Myocyte (in vitro differentiated cells): ENCODE data around the gene RBM23. TPM values are rescaled to one million over a fixed set of nuclear protein-coding genes. Genes with fewer than 3 reads are reported as not detected.
"Not testable (repeated sequence)": the region's sequence is repeated elsewhere in the genome, so short reads cannot be mapped to it uniquely, and the experiment has no call there.

Experiments used
- DNase-seq: peaks from one replicate; pipeline ENCODE4 v3.0.0-alpha.2; 2012; ENCODE audit warnings: low read depth
- total RNA-seq: library from RNA; depleted of rRNA; stranded (reverse); fragments of >200 nt; gene quantifications from 2 replicates; pipeline ENCODE4 v1.2.3, GENCODE V29; 2014

Gene RBM23
- total RNA-seq, 1 donor from 2014 or later = 74.9 TPM

GRCh38 chr14:22870811-22871223, 48.1 kb downstream of the RBM23 start:
- DNase-seq = no peak

DNA sequence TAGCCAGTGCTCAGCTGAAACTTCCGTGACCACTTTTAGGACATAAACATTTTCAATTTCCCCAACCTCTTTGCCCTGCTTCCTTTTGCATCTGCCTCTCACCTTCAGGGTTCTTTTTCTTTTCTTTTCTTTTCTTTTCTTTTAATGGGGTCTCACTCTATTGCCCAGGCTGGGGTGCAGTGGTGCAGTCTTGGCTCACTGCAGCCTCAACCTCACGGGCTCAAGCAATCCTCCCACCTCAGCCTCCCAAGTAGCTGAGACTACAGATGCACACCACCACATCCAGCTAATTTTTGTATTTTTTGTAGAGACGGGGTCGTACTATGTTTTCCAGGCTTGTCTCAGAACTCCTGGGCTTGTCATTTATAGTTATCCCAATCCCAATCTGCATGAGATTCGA, 52.1 kb downstream of the RBM23 start:
- DNase-seq = no peak

DNA sequence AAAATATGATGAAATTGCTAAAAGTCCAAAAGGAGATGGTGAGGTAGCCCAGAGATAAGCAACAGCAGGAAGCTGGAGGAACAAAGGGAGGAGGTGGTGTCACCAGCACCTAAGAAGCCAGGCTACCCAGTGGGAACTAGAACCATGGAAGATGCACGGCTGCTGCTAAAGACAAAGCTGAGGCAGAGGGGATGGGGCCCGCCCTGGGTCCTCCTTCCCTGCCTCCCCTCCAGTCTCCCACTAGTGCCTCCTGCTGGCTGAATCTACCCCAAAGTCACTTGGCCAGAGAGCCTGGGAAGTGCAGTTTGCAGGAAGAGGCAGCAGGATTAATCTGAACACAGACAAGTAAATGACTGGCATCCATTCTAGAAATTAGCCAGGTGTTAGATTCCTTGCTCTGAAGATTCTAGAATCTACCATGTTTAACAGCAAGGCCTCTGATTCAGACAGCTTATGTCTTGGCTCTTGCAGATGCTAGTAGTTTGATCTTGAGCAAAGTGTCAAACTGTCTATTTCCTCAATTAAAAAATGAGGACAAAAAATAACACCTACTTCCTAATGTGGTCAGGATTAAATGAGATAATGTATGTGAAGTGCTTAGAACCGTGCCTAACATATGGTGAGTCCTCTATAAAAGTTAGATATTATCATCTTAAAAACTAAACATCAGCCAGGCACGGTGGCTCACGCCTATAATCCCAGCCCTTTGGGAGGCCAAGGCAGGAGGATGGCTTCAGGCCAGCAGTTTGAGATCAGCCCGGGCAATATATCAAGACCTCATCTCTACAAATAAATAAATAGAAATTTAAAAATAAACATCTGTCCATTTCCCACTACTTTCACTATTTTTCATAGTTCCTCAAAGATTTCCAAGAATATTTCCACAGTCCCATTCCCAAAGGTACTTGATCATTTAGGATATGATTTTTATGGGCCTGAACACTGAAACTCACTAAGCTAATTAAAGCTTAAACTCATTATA, 53.2 kb downstream of the RBM23 start:
- no peak for DNase-seq

GRCh38 chr14:22864979-22865378, 54.0 kb downstream of the RBM23 start:
- DNase-seq = no peak

DNA sequence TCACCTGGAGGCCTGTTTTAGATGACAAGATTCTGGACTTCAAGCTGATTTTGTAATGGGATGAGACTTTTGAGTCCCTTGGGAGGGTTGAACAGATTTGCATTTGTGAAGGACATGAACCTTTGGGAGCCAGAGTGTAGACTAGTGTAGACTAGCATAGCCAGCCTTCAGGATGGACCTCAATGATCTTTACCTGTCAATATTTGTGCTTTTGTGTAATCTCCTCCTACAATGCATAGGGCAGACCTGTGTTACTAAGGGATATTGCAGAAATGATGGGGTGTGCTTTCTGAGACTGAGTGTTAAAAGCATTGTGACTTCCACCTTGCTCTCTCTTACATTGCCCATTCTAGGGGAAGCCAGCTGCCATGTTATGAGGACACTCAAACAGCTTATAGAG, 57.3 kb downstream of the RBM23 start:
- DNase-seq = no peak

- DNase-seq = not testable (repeated sequence)
Measured at GRCh38 chr14:22860377-22860776, 58.6 kb downstream of the RBM23 start.

DNA sequence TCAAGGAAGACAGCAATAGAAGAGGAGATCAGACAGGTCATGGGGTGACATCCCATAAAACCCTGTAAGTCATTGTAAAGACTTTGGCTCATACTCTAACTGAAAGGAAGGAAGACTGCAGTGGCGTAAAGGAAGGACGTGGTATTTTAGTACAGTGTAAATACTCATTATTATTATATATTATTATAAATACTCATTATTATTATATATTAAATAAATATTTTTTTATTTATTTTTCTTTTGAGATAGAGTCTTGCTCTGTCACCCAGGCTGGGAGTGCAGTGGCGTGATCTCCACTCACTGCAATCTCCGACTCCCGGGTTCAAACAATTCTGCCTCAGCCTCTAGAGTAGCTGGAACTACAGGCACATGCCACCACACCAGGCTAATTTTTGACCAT, 62.5 kb downstream of the RBM23 start:
- no peak for DNase-seq

DNA sequence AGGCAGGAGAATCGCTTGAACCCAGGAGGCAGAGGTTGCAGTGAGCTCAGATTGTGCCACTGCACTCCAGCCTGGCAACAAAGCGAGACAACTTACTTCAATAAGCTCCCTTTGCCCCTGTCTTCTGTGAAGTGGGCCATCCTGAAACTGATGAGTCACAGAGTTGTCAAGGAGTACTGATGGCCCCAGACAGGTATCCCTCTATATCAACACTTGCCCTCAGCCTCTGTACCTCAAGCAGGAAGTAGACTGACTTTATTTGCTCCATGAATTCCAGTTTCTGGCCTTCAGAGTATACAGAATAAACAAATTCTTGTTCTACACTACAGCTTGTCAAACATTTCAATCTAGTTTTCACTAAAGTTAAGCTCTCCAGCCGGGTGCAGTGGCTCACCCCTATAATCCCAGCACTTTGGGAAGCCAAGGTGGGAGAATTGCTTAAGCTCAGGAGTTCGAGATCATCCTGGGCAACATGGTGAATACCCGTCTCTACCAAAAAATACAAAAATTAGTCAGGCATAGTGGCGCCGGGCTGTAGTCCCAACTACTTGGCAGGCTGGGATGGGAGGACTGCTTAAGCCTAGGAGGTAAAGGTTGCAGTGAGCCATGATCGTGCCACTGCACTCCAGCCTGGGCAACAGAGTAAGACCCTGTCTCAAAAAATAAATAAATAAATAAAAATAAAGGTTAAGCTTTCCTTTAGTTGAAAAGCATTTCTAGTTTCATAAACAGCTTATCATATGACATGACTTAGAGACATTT, 63.8 kb downstream of the RBM23 start:
- DNase-seq = no peak

- DNase-seq = not testable (repeated sequence)
Measured at GRCh38 chr14:22854296-22854695, 64.7 kb downstream of the RBM23 start.

- DNase-seq = peak; percentile 92
Measured at GRCh38 chr14:22852940-22853767, 65.8 kb downstream of the RBM23 start.

DNA sequence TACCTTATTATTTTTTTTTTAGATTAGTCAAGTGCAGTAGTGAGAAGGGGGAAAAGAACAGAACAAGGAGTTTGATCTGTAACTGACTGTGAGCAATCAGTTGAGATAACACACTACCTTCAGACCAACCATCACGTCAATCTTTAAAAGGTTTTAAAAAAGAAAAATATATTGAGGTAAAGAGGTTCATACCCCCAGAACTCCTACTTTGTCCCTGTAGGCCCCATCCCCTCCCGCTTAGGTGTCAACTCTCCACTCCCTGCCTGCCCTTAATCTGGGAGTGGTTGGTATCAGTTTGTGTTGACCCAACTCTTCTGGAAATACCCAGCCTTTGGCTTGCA, 66.4 kb downstream of the RBM23 start:
- no peak for DNase-seq

DNA sequence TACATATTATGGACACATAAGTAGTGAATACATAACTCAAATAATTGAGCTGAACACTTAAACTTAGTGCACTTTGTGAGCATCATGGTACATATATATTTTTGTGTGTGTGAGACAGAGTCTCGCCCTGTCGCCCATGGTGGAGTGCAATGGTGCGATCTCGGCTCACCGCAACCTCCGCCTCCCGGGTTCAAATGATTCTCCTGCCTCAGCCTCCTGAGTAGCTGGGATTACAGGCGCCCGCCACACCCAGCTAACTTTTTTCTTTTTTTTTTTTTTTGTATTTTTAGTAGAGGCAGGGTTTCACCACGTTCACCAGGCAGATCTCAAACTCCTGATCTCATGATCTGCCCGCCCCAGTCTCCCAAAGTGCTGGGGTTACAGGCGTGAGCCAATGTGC, 66.8 kb downstream of the RBM23 start:
- not testable (repeated sequence) for DNase-seq

- peak; percentile 95 for DNase-seq
Measured at GRCh38 chr14:22850944-22851764, 67.8 kb downstream of the RBM23 start.

- DNase-seq = peak; percentile 38
Measured at GRCh38 chr14:22849212-22849819, 69.6 kb downstream of the RBM23 start.

- peak; percentile 92 for DNase-seq
Measured at GRCh38 chr14:22848351-22849164, 70.4 kb downstream of the RBM23 start.

DNA sequence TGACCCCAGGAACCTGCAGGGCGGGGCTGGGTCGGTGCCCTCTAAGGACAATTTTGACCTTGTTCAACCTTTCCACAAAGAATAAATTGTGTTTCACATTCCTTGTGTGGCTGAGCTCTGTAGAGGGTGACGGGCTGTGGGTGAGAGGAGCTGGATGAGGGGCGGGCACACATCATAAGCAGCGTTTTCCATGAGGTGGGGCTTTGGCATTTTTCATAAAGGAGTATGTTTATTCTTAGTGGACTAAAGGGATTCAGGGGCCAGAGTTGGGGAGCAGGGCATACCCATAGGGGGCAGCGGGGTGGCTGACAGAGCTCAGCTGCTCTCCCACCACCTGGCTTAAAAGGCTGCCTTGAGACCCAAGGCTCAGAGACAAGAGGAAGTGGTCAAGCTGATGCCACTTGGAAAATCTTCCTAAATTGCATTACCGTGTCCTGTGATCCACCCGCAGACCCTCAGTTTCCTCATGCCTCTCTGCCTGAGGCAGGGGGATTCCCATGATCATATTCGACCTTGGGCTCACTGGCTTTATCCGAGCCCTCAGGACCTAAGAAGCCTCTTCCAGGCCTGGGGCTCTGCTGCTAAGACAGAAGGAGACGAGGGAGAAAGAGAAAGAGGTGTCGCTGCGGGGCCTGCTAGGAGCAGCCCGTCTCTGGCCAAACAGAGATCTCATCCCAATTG, 71.1 kb downstream of the RBM23 start:
- DNase-seq = peak; percentile 86

DNA sequence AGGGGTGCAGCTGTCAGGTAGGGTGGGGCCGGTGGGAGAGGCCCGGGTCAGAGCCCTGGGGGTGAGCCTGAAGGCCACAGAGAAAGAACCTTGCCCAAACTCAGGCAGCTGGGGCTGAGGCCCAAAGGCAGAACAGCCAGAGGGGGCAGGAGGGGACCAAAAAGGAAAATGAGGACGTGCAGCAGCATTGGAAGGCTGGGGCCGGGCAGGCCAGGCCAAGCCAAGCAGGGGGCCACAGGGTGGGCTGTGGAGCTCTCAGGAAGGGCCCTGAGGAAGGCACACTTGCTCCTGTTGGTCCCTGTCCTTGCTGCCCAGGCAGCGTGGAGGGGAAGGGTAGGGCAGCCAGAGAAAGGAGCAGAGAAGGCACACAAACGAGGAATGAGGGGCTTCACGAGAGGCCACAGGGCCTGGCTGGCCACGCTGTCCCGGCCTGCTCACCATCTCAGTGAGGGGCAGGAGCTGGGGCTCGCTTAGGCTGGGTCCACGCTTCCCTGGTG, 72.1 kb downstream of the RBM23 start:
- DNase-seq = peak; percentile 77
